GM18498 (cell line): Measurements from ENCODE around the gene TTC36.
"Not testable (repeated sequence)": the region's sequence is repeated elsewhere in the genome, so short reads cannot be mapped to it uniquely, and the experiment has no call there.

Source experiments
- ATAC-seq: cut with Tn5 transposase; IDR thresholded peaks from one replicate; pipeline ENCODE4 v1.9.1; 2021; ENCODE audit warnings: mild to moderate bottlenecking, moderate library complexity; ENCODE audit not compliant: unreplicated experiment

Gene TTC36, protein sequence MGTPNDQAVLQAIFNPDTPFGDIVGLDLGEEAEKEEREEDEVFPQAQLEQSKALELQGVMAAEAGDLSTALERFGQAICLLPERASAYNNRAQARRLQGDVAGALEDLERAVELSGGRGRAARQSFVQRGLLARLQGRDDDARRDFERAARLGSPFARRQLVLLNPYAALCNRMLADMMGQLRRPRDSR

DNA sequence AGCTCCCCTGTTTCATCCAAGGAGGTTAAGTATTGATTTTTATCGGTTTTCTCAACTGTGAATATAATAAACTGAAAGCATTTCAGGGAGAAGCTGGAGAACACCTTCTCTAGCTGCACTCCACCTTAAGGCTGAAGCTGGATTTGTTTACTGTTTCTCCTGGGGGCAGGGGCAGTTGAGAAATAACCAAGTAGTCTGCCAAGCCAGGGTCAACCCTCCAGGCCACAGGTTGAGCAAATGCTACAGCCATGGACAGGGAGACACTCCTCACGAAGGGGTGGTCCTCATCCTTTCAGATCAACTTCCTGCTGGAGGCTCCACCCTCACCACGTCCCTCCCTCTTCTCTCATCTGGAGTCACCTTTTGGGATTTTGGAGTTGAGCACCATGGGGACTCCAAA lies at the start of gene TTC36:
TSS of gene TTC36 (plus strand) at position 366 of the 400 bp plus-strand sequence. CDS start at position 387, 21 bp downstream.
- no peak for ATAC-seq

DNA sequence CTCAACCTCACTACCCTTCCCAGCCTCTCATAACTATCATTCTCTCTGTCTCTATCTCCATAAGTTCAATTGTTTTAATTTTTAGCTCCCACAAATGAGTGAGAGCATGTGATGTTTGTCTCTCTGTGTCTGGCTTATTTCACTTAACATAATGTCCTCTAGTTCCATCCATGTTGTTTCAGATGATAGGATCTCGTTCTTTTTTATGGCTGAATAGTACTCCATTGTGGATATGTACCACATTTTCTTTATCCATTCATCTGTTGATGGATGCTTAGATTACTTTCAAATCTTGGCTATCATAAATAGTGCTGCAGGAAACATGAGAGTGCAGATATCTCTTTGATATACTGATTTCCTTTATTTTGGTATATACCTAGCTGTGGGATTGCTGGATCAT lies 46.0 kb upstream of the TTC36 start:
- not testable (repeated sequence) for ATAC-seq

- no peak for ATAC-seq
Observed at GRCh38 chr11:118484405-118484804, 42.9 kb upstream of the TTC36 start.

DNA sequence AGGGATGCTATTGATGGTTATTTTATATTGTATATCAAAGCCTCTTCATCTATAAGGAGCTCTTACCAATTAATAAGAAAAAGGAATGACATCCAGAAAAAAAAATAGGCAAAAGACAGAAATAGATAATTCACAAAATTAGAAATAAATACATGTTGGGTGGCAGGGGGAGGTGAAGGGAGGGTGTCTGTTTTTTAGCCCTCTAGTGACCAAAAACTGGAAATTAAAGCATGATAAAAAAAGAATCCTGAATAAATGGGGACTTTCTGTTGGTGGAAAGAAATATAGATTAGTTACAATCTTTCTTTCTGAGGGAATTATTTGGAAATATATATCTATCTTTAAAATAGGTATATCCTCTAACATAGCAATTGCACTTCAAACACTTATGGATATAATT lies 42.0 kb upstream of the TTC36 start:
- no peak for ATAC-seq

- ATAC-seq: no peak
Observed at GRCh38 chr11:118488480-118489109, 38.7 kb upstream of the TTC36 start.

DNA sequence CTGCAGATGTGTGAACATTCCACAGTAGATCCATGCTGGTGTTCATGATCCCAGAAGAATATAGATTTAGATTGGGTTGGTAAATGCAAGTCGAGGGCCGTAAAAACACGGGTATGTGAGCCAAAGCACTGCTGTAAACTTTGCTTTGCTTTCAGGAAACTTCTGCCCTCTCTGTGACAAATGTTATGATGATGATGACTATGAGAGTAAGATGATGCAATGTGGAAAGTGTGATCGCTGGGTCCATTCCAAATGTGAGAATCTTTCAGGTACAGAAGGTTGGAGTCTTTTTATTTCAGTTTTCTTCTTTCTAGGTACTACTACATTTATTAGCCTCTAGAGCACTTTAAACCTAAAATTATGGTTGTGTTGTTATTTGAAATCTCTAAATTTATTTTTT lies 36.2 kb upstream of the TTC36 start:
- ATAC-seq: no peak

- ATAC-seq: no peak
Observed at GRCh38 chr11:118497831-118498230, 29.4 kb upstream of the TTC36 start.

DNA sequence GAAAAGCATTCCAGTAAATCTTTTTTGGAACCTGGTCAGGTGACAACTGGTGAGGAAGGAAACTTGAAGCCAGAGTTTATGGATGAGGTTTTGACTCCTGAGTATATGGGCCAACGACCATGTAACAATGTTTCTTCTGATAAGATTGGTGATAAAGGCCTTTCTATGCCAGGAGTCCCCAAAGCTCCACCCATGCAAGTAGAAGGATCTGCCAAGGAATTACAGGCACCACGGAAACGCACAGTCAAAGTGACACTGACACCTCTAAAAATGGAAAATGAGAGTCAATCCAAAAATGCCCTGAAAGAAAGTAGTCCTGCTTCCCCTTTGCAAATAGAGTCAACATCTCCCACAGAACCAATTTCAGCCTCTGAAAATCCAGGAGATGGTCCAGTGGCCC lies 24.1 kb upstream of the TTC36 start:
- no peak for ATAC-seq

DNA sequence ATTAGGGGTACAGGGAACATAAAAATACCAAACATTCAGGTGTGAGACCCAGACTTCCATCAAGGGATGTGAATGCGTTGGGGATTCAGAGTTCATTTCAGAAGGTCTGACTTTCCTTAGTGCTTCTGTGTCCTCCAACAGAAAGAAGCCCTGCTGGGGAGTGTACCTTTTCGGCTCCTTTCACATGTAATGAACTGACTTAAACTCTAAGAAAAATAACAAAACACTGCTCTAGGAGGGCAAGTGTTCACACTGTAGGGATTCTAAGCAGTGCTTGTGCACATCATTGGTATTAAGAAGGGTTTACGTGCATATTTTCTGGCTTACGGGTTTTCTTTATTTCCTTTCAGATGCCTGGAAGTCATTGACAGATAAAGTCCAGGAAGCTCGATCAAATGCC lies 15.7 kb upstream of the TTC36 start:
- ATAC-seq: no peak

DNA sequence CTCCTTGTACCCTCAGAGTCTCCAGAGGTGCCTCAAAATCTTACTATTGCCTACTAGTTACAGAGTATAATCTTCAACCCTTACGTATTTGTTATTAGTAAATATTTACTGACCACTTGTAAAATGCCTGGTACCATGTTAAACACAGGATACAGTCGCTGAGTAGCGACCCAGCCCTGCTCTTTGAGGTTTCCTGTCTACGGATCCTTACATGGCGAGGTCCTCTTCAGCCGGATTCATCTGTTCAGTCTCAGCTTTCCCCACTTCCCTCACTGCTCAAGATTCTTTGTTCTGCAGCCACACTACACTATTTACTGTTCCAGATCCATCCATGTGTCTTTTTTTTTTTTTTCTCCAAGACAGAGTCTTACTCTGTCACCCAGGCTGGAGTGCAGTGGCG lies 13.2 kb upstream of the TTC36 start:
- no peak for ATAC-seq

DNA sequence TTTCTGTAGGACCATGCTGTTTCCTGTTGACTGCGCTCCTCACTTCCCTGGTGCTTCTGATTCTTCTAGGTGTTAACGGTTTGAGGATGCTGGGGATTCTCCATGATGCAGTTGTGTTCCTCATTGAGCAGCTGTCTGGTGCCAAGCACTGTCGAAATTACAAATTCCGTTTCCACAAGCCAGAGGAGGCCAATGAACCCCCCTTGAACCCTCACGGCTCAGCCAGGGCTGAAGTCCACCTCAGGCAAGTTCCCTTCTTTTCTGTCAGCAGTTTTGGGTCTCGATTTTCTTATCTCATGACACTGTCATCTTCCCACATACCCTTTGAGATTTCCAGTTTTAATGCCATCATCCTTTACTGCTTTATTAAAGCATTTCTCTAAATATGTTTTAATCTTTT lies 7.7 kb upstream of the TTC36 start:
- no peak for ATAC-seq

DNA sequence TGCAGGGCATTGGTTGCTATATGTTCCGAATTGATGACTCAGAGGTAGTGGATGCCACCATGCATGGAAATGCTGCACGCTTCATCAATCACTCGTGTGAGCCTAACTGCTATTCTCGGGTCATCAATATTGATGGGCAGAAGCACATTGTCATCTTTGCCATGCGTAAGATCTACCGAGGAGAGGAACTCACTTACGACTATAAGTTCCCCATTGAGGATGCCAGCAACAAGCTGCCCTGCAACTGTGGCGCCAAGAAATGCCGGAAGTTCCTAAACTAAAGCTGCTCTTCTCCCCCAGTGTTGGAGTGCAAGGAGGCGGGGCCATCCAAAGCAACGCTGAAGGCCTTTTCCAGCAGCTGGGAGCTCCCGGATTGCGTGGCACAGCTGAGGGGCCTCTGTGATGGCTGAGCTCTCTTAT lies 5.4 kb upstream of the TTC36 start:
- no peak for ATAC-seq

- no peak for ATAC-seq
Observed at GRCh38 chr11:118522571-118523072, 4.7 kb upstream of the TTC36 start.

DNA sequence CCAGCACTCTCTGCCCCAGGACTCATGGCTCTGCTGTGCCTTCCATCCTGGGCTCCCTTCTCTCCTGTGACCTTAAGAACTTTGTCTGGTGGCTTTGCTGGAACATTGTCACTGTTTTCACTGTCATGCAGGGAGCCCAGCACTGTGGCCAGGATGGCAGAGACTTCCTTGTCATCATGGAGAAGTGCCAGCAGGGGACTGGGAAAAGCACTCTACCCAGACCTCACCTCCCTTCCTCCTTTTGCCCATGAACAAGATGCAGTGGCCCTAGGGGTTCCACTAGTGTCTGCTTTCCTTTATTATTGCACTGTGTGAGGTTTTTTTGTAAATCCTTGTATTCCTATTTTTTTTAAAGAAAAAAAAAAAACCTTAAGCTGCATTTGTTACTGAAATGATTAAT lies 2.9 kb upstream of the TTC36 start:
- no peak for ATAC-seq

DNA sequence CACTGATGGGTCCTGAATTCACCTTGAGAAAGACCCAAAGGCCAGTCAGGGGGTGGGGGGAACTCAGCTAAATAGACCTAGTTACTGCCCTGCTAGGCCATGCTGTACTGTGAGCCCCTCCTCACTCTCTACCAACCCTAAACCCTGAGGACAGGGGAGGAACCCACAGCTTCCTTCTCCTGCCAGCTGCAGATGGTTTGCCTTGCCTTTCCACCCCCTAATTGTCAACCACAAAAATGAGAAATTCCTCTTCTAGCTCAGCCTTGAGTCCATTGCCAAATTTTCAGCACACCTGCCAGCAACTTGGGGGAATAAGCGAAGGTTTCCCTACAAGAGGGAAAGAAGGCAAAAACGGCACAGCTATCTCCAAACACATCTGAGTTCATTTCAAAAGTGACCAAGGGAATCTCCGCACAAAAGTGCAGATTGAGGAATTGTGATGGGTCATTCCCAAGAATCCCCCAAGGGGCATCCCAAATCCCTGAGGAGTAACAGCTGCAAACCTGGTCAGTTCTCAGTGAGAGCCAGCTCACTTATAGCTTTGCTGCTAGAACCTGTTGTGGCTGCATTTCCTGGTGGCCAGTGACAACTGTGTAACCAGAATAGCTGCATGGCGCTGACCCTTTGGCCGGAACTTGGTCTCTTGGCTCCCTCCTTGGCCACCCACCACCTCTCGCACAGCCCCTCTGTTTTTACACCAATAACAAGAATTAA lies 2.4 kb upstream of the TTC36 start:
- ATAC-seq: no peak

DNA sequence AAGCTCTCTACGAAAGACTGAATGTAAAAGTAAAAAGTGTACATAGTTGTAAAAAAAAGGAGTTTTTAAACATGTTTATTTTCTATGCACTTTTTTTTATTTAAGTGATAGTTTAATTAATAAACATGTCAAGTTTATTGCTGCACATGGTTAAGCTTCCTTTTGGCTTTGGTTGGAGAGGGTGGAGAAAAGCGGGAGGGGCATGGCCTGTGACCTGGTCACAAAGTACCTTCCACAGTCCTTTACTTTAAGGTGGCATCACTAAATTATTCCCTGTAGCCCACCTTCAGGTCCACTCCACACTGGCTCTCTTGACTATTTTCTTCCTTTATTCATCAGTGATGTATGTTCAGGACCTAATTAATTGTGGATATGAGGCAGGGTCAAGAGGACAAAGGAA lies 586 bp upstream of the TTC36 start:
- no peak for ATAC-seq

GRCh38 chr11:118528511-118528910 lies 1.2 kb downstream of the TTC36 start:
- no peak for ATAC-seq

- no peak for ATAC-seq
Observed at GRCh38 chr11:118529584-118530175, 2.4 kb downstream of the TTC36 start.

GRCh38 chr11:118530180-118530682 lies 3.0 kb downstream of the TTC36 start:
- no peak for ATAC-seq

DNA sequence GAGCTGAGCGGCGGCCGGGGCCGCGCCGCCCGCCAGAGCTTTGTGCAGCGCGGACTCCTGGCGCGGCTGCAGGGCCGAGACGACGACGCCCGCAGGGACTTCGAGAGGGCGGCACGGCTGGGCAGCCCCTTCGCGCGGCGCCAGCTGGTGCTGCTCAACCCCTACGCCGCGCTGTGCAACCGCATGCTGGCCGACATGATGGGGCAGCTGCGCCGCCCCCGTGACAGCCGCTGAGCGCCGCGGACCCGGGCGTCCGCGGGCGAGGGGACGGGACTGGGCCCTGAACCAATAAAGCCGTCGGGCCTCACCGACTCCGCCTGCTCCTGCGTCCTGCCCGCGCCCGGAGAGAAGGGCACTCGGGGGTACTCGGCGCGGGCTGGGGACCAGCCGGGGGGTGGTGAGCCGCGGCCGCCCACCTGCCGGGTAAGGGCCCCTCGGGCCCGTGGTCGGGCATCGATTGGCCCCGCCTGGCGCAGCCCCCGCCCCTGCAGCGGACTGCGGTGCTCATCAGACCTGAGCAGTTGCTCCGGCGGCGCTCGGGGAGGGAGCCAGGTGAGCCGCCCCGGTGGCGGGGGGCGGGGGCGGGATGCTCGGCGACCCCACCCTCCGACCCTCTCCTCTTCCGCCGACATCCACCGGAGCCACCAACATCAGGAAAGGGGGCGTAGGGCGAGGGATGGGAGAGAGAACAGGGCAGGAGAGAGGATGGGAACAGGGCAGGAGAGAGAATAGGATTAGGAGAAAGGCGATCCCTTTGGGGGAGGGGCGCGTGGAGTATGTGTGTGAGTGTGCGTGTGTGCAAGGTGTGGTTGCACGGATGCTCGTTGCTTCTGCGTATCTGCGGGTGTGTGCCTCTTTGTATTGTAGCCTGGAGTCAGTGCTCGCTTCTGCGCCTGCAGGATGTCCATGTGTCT lies 3.7 kb downstream of the TTC36 start, which contains the start of gene TMEM25:
TSS of gene TMEM25 (plus strand) at position 510 of the 914 bp plus-strand sequence. CDS start 610 bp downstream, outside the sequence.
- peak; percentile 83 for ATAC-seq
